SJSA1 (cell line): Measurements from ENCODE around the gene ZMIZ2. TPM values are rescaled to one million over a fixed set of nuclear protein-coding genes. Genes with fewer than 3 reads are reported as not detected.
"Not testable (repeated sequence)": the region's sequence is repeated elsewhere in the genome, so short reads cannot be mapped to it uniquely, and the experiment has no call there.

Experiments
- DNase-seq, 2 experiments: peaks; one replicate each; pipeline ENCODE4 v3.0.0-alpha.2; 2015 to 2020; ENCODE audit warnings: low spot score in 2 of 2, low read depth in 1 of 2
- H3K27ac ChIP-seq: fragments of 250-450 bp; sonication (Bioruptor Pico); 2 replicates; pipeline ENCODE4 v1.5.1; 2020; ENCODE audit warnings: mild to moderate bottlenecking, moderate library complexity
- H3K27me3 ChIP-seq: fragments of 250-450 bp; sonication (Bioruptor Pico); replicated peaks from 2 replicates; pipeline ENCODE4 v1.5.1; 2020; ENCODE audit warnings: mild to moderate bottlenecking, moderate library complexity
- H3K36me3 ChIP-seq: fragments of 250-450 bp; sonication (Bioruptor Pico); 2 replicates; pipeline ENCODE4 v1.5.1; 2020; ENCODE audit warnings: mild to moderate bottlenecking
- H3K4me1 ChIP-seq: fragments of 250-450 bp; sonication (Bioruptor Pico); replicated peaks from 2 replicates; pipeline ENCODE4 v1.6.1; 2021; ENCODE audit warnings: mild to moderate bottlenecking
- H3K4me3 ChIP-seq: fragments of 250-450 bp; sonication (Bioruptor Pico); 2 replicates; pipeline ENCODE4 v1.5.1; 2020; ENCODE audit warnings: mild to moderate bottlenecking
- H3K9me3 ChIP-seq: fragments of 250-450 bp; sonication (Bioruptor Pico); replicated peaks from 2 replicates; pipeline ENCODE4 v1.5.1; 2020; ENCODE audit warnings: mild to moderate bottlenecking
- total RNA-seq: library from RNA; depleted of rRNA; stranded (reverse); fragments of >200 nt; shearing (Covaris generic); gene quantifications from 2 replicates; pipeline ENCODE4 v1.2.3, GENCODE V29; 2014; rRNA removed

Gene ZMIZ2, protein sequence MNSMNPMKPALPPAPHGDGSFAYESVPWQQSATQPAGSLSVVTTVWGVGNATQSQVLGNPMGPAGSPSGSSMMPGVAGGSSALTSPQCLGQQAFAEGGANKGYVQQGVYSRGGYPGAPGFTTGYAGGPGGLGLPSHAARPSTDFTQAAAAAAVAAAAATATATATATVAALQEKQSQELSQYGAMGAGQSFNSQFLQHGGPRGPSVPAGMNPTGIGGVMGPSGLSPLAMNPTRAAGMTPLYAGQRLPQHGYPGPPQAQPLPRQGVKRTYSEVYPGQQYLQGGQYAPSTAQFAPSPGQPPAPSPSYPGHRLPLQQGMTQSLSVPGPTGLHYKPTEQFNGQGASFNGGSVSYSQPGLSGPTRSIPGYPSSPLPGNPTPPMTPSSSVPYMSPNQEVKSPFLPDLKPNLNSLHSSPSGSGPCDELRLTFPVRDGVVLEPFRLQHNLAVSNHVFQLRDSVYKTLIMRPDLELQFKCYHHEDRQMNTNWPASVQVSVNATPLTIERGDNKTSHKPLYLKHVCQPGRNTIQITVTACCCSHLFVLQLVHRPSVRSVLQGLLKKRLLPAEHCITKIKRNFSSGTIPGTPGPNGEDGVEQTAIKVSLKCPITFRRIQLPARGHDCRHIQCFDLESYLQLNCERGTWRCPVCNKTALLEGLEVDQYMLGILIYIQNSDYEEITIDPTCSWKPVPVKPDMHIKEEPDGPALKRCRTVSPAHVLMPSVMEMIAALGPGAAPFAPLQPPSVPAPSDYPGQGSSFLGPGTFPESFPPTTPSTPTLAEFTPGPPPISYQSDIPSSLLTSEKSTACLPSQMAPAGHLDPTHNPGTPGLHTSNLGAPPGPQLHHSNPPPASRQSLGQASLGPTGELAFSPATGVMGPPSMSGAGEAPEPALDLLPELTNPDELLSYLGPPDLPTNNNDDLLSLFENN
- 6.7 and 6.8 TPM in 2 replicates for total RNA-seq

DNA sequence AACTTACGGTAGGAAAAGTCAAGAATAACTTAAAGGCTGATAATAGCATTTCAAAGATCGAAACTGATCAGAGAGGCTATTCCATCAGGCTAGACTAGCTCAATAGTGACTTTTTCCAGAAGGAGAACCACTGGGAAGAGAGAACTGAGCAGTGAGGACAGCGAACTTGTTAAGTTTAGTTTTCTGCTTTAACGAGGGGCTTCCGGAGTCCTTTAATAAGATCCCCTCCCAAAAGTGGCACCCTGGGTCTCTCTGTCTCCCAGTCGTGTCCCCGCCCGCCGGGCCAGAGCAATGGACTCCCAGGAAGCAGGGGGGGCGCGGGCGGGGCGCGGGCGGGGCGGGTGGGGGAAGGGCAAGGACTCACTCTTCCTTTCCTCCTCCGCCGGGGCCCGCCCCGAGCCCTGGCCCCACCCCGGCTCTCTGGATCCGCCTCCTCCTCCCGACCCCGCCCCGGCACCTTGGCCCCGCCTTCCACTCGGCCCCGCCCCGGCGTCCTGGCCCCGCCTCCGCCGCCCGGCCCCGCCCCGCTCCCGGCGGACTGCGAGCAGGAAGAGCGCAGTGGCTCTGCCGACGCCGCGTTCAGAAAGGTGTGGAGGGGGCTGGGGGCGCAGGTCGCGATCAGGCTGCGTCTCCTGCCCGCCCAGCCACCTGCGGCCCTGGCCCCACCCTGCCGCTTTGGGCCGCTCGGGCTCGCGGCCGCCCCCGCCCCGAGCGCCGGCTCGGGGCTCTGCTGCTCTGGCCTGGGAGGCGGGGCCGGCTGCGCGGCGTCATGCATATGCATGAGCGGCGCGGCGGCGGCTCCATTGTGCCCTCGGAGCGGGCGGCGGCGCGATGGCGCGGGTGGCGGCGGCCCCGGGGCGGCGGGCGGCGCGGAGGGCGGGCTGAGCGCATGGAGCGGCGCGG lies at the start of gene ZMIZ2:
Gene ZMIZ2 (plus strand): TSS at position 803 of the 903 bp plus-strand sequence. CDS start 7,403 bp downstream, outside the sequence.
- peaks cover 29% of the 10 kb centered on the region for H3K36me3 ChIP-seq
- DNase-seq: peak; percentile 82 to 94
- H3K4me1 ChIP-seq: peaks cover 36% of the 10 kb centered on the region
- no peaks in the 10 kb centered on the region; the same call in 1 of the 2 replicates for H3K9me3 ChIP-seq
- H3K4me3 ChIP-seq: peak within 1 kb of the TSS; percentile 100
- H3K27ac ChIP-seq: peak within 1 kb of the TSS; percentile 98
- H3K27me3 ChIP-seq: no peaks in the 10 kb centered on the region

GRCh38 chr7:44699598-44699997 lies 49.0 kb upstream of the ZMIZ2 start:
- H3K4me1 ChIP-seq, H3K27ac ChIP-seq, DNase-seq, H3K9me3 ChIP-seq, H3K4me3 ChIP-seq, H3K27me3 ChIP-seq: not testable (repeated sequence)
- H3K36me3 ChIP-seq: peaks cover 78% of the 10 kb centered on the region

DNA sequence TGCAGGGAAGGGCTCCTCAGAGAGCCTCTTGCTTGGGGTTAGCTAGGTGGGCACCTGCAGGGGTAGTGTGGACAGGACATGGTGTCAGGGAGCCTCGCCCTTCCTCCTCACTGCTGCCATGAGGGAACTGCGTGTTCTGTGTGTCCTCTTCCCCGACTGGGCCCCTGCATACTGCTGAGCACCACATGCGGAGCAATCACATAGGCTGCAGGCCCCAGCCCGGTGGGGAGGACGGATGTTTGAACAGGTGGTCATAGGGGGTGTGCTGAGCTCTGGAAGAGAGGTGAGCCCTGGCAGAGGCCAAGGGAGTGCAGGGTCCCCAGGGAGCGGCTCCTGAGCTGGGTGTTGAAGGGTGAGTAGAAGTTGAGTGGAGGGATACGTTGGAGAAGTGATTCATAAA lies 48.3 kb upstream of the ZMIZ2 start:
- Histone ChIP-seq H3K9me3 (no peaks in the 10 kb centered on the region), H3K4me3 (no peak overlapping the region), H3K27ac (no peak overlapping the region), H3K36me3 (peaks cover 71% of the 10 kb centered on the region), H3K4me1 (no peaks in the 10 kb centered on the region), H3K27me3 (no peaks in the 10 kb centered on the region)
- DNase-seq: no peak

DNA sequence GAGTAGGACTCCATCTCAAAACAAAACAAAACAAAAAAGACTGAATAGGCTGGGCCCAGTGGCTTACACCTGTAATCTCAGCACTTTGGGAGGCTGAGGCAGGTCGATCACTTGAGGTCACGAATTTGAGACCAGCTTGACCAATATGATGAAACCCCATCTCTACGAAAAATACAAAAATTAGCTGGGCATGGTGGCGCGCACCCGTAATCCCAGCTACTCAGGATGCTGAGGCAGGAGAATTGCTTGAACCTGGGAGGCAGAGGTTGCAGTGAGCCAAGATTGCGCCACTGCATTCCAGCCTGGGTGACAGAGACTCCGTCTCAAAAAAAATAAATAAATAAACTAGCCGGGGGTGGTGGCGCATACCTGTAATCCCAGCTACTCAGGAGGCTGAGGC lies 45.3 kb upstream of the ZMIZ2 start:
- not testable (repeated sequence) for H3K27me3 ChIP-seq, DNase-seq, H3K9me3 ChIP-seq, H3K27ac ChIP-seq, H3K4me3 ChIP-seq, H3K4me1 ChIP-seq
- peaks cover 59% of the 10 kb centered on the region for H3K36me3 ChIP-seq

DNA sequence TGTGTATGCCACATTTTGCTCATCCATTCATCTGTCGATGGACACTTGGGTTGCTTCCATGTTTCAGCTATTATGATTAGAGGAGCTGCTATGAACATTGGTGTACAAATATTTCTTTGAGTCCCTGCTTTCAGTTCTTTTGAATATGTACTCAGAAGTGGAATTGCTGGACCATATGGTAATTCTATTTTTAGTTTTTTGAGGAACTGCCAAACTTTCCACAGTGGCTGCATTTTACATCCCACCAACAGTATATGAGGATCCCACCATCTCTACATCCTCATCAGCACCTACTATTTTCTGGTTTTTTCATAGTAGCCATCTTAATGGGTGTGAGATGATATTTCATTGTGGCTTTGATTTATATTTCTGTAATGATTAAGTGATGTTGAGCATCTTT lies 44.7 kb upstream of the ZMIZ2 start:
- Histone ChIP-seq H3K27ac (no peak overlapping the region), H3K4me3 (no peak overlapping the region), H3K27me3 (no peaks in the 10 kb centered on the region), H3K36me3 (peaks cover 53% of the 10 kb centered on the region), H3K9me3 (no peaks in the 10 kb centered on the region), H3K4me1 (no peaks in the 10 kb centered on the region)
- no peak for DNase-seq

- H3K4me1 ChIP-seq: no peaks in the 10 kb centered on the region
- H3K27me3 ChIP-seq: no peaks in the 10 kb centered on the region
- no peak for DNase-seq
- H3K4me3 ChIP-seq: no peak overlapping the region
- H3K9me3 ChIP-seq: no peaks in the 10 kb centered on the region
- H3K27ac ChIP-seq: no peak overlapping the region
- H3K36me3 ChIP-seq: peaks cover 43% of the 10 kb centered on the region
Observed at GRCh38 chr7:44705434-44705833, 43.2 kb upstream of the ZMIZ2 start.

- no peaks in the 10 kb centered on the region for H3K4me1 ChIP-seq
- no peaks in the 10 kb centered on the region for H3K9me3 ChIP-seq
- H3K4me3 ChIP-seq: no peak overlapping the region
- no peak overlapping the region for H3K27ac ChIP-seq
- peaks cover 29% of the 10 kb centered on the region for H3K36me3 ChIP-seq
- no peak for DNase-seq
- no peaks in the 10 kb centered on the region for H3K27me3 ChIP-seq
Observed at GRCh38 chr7:44706788-44707557, 41.7 kb upstream of the ZMIZ2 start.

DNA sequence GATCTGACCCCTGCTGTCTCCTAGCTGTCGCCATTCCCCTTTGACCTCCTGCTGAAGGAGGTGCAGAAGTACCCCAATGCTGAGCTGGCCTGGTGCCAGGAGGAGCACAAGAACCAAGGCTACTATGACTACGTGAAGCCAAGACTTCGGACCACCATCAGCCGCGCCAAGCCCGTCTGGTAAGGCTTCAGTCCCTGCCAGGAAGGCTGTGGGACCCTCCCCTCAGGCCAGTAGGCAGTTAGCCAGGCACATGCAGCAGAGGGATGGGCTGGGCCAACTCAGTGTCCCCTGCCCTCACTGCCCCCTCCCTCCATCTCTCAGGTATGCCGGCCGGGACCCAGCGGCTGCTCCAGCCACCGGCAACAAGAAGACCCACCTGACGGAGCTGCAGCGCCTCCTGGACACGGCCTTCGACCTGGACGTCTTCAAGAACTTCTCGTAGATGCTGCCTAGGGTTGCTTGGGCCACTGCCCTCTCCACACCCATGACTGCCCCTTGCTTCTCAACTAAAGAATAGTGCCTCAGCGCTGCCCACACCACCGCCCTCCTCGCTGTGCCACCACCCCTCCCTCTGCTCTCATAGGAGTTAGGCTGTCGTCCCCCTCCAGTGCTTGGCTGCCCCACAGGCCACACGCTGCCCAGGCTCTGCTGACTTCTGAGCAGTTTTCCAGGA lies 41.0 kb upstream of the ZMIZ2 start:
- Histone ChIP-seq H3K27ac (no peak overlapping the region), H3K4me1 (no peaks in the 10 kb centered on the region), H3K36me3 (peaks cover 24% of the 10 kb centered on the region), H3K4me3 (no peak overlapping the region), H3K27me3 (no peaks in the 10 kb centered on the region), H3K9me3 (no peaks in the 10 kb centered on the region)
- DNase-seq: no peak

DNA sequence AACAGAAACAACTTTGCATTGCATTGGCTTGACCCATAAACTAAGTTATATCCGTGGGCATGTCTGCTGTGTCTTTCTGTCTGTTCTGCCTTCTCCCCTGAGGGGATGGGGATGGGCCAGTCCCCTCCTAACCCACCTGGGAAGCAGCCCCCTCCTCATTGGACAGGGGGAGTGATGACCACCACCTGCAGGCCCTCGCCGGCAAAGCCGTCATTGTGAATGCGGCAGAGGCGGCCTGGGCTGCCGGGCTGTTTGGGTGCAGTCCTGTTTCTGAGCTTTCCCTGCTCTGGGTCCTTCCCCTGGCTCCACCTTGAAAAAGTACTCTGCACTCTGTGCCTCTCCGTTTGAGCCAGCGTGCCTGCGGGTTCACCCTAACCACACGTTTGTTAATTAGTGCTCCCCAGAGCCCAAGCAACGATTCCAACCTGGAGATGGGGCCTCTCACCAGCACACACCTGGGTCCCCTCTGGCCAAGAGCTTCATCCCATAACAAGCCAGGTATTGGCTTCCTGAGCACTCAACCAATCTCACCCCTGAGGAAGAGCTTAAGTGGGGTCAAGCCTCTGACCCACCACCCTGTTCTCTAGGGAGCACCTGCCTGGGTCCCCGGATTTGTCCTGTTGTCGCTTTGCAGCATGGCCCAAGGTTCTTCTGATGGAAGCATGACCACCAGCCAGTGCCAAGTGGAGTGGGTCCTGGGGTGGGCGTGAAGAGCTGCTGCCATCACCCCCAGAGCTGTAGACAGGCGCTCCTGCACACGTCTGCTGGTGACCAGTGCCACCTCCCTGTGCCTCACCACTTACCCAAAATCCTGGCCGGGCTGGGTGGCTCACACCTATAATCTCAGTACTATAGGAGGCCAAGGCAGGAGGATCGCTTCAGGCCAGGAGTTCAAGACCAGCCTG lies 39.4 kb upstream of the ZMIZ2 start:
- H3K4me1 ChIP-seq: no peaks in the 10 kb centered on the region
- H3K4me3 ChIP-seq: no peak overlapping the region
- H3K27me3 ChIP-seq: no peaks in the 10 kb centered on the region
- DNase-seq: no peak
- no peak overlapping the region for H3K27ac ChIP-seq
- peaks cover 17% of the 10 kb centered on the region for H3K36me3 ChIP-seq
- H3K9me3 ChIP-seq: no peaks in the 10 kb centered on the region

GRCh38 chr7:44709945-44710596 lies 38.6 kb upstream of the ZMIZ2 start:
- H3K27ac ChIP-seq: no peak overlapping the region
- peaks cover 17% of the 10 kb centered on the region for H3K36me3 ChIP-seq

GRCh38 chr7:44711528-44711927 lies 37.1 kb upstream of the ZMIZ2 start:
- no peak for DNase-seq
- H3K4me3 ChIP-seq: no peak overlapping the region
- no peak overlapping the region for H3K27ac ChIP-seq
- no peaks in the 10 kb centered on the region for H3K27me3 ChIP-seq
- peaks cover 17% of the 10 kb centered on the region for H3K36me3 ChIP-seq
- H3K4me1 ChIP-seq: no peaks in the 10 kb centered on the region
- no peaks in the 10 kb centered on the region for H3K9me3 ChIP-seq

More at GRCh38 chr7:44709945-44710596, 38.6 kb upstream of the ZMIZ2 start:
- no peak for DNase-seq
- Histone ChIP-seq H3K4me3 (no peak overlapping the region), H3K4me1 (no peaks in the 10 kb centered on the region), H3K27me3 (no peaks in the 10 kb centered on the region), H3K9me3 (no peaks in the 10 kb centered on the region)
